Body of pancreas (tissue), 4 donors: ENCODE results near the gene SMYD1. TPM values are rescaled to one million over a fixed set of nuclear protein-coding genes. Genes with fewer than 3 reads are reported as not detected.

Source experiments
- ATAC-seq: fragments of 150-250 bp; one replicate; pipeline ENCODE4 v1.9.1; 2016
- DNase-seq, 4 donors: peaks; one replicate each; pipeline ENCODE4 v3.0.0-alpha.2; 2019
- H3K27ac ChIP-seq, 4 donors: fragments of 200-600 bp; sonication (generic); 1 replicate in 3 of 4; 2 replicates in 1 of 4; pipeline versions ENCODE4 v1.5.1 to v1.6.1; 2016 to 2019; ENCODE audit warnings: mild to moderate bottlenecking in 1 of 4, mixed read lengths in 1 of 4, moderate library complexity in 1 of 4
- H3K27me3 ChIP-seq, 2 donors: fragments of 200-600 bp; sonication (generic); one replicate each; pipeline ENCODE4 v1.6.0; 2016; ENCODE audit warnings: mild to moderate bottlenecking in 1 of 2
- H3K36me3 ChIP-seq, 2 donors: fragments of 200-600 bp; sonication (generic); replicated peaks in 1 of 2; 2 replicates each; pipeline ENCODE4 v1.5.1; 2016; ENCODE audit warnings: low read depth in 2 of 2; ENCODE audit not compliant: insufficient read depth in 1 of 2
- H3K4me1 ChIP-seq: fragments of 200-600 bp; sonication (generic); one replicate; pipeline ENCODE4 v1.6.0; 2016
- H3K4me3 ChIP-seq, 2 donors: fragments of 200-600 bp; sonication (generic); 1 replicate in 1 of 2; 2 replicates in 1 of 2; pipeline ENCODE4 v1.5.1; 2016 to 2019
- H3K9me3 ChIP-seq, 3 donors: fragments of 200-600 bp; sonication (generic); 1 replicate in 2 of 3; 2 replicates in 1 of 3; pipeline ENCODE4 v1.5.1; 2016
- POLR2A ChIP-seq, 3 donors: fragments of 450-650 bp; IDR thresholded peaks; one replicate each; pipeline ENCODE4 v1.6.1; 2016; ENCODE audit warnings: antibody characterized with exemption in 3 of 3, mild to moderate bottlenecking in 2 of 3
- WGBS, 2 donors: methylation state at CpG; one replicate each; pipeline ENCODE4 v1.1.5; 2017; 5-methylcytosine and 5-hydroxymethylcytosine counted together
- intact Hi-C: fragments of 100-400 bp; cut with DNase I; formaldehyde crosslinking; loops from one replicate; pipeline ENCODE4 v1.15.1; 2023
- total RNA-seq, 2 donors: library from RNA; depleted of rRNA; stranded (reverse); fragments of >200 nt; gene quantifications; one replicate each; pipeline ENCODE4 v1.1.0, GENCODE V29; 2016
- TF ChIP-seq, protein P1 (sequence below), 7 experiments: fragments of 450-650 bp in 4 of 7; fragments of 200-600 bp in 3 of 7; sonication (generic) in 3 of 7; IDR thresholded peaks; one replicate each; pipeline ENCODE4 v1.5.1; 2016 to 2019; ENCODE audit warnings: antibody characterized with exemption in 7 of 7

SMYD1 gene
- total RNA-seq, 2 donors from 2014 or later: not detected

DNA sequence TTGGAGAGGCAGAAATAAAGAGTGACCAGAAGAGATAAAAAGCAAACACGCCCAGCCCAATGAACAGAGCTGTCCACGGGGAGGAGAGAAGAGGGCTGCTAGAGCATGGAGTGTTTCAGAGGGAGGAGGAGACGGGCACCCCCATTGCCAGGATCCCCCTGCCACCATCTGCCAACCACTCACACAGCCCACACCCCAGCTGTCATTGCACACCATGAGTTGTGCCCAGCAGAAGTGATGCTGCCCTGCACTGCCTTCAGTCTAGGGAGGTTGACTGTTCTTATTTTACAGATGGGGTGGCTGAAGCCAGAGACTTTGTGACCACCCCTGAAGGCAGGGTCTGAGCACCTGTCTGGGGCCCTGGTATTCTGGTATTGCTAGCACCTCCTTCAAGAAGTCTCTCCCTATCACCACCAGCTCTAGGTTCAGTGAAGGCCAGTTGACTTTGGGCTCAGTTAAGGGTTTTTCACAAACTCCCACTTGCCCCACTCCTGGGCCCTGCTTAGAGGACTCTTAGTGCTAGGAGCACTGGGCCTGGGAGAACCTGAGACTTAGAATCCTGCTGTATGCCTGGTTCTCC, 57.8 kb downstream of the SMYD1 start:
- TF ChIP-seq, protein P1, sequence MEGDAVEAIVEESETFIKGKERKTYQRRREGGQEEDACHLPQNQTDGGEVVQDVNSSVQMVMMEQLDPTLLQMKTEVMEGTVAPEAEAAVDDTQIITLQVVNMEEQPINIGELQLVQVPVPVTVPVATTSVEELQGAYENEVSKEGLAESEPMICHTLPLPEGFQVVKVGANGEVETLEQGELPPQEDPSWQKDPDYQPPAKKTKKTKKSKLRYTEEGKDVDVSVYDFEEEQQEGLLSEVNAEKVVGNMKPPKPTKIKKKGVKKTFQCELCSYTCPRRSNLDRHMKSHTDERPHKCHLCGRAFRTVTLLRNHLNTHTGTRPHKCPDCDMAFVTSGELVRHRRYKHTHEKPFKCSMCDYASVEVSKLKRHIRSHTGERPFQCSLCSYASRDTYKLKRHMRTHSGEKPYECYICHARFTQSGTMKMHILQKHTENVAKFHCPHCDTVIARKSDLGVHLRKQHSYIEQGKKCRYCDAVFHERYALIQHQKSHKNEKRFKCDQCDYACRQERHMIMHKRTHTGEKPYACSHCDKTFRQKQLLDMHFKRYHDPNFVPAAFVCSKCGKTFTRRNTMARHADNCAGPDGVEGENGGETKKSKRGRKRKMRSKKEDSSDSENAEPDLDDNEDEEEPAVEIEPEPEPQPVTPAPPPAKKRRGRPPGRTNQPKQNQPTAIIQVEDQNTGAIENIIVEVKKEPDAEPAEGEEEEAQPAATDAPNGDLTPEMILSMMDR (IDR thresholded peaks at IDR 0.05): no peak
- TF ChIP-seq POLR2A (IDR thresholded peaks at IDR 0.05): no peak
- 65 to 68% methylated on average over 3 of the region's 3 CpGs for WGBS, 2 donors
- H3K36me3 ChIP-seq: no peaks in the 10 kb centered on the region
- no peaks in the 10 kb centered on the region for H3K27me3 ChIP-seq
- no peak overlapping the region for H3K4me3 ChIP-seq
- H3K27ac ChIP-seq: no peak overlapping the region
- no peaks in the 10 kb centered on the region for H3K4me1 ChIP-seq
- no peaks in the 10 kb centered on the region for H3K9me3 ChIP-seq
- DNase-seq: no peak
- no peak for ATAC-seq
- intact Hi-C loops: no loop called here

DNA sequence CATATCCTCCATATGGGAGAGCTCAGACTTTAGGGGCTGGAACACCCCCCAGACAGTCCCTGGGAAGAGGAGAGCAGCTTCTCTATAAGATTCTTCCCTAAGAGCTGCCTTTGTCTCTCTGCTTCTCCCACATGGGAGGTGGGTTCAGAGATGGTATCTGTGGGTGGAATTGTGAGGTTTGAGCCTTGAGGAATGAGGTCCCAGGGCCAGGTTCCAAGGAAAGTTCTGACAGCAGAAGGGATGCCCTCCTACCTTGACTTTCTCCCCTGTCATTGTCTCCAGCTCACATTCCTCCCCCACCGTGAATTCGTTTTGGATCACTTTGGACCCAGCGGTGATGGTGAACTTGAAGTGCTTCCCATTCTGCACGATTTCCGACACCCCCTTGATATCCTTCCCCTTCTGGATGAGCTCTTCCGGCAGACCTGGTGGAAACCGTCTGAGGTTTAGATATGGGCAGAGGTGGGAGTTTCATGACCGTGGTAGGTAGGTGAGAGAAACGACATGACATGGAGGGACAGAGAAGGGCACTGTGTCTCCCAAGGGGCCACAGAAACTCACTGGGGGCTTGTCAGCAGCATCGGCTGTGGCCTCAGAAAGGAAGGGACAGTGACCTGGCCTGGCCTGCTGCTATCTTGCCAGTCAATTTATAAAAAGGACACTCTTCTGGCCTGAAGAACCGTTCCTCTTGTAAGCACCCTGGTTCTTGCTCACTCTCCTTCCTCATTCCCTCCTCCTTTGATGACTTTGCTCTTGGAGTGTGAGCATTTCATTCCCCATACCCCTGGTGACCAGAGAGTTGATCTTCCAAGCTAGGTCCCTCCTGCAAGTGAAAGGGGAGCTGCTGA, 58.5 kb downstream of the SMYD1 start:
- ATAC-seq (no peak), DNase-seq (no peak)
- no peak overlapping the region for H3K4me3 ChIP-seq
- H3K27me3 ChIP-seq: no peaks in the 10 kb centered on the region
- WGBS, 2 donors: 70 to 79% methylated on average over 11 of the region's 11 CpGs
- TF ChIP-seq, protein P1 (IDR thresholded peaks at IDR 0.05): no peak
- TF ChIP-seq POLR2A (IDR thresholded peaks at IDR 0.05): no peak
- H3K27ac ChIP-seq: no peak overlapping the region
- no peaks in the 10 kb centered on the region for H3K9me3 ChIP-seq
- no peaks in the 10 kb centered on the region for H3K36me3 ChIP-seq
- no peaks in the 10 kb centered on the region for H3K4me1 ChIP-seq
- intact Hi-C loops: no loop called here

DNA sequence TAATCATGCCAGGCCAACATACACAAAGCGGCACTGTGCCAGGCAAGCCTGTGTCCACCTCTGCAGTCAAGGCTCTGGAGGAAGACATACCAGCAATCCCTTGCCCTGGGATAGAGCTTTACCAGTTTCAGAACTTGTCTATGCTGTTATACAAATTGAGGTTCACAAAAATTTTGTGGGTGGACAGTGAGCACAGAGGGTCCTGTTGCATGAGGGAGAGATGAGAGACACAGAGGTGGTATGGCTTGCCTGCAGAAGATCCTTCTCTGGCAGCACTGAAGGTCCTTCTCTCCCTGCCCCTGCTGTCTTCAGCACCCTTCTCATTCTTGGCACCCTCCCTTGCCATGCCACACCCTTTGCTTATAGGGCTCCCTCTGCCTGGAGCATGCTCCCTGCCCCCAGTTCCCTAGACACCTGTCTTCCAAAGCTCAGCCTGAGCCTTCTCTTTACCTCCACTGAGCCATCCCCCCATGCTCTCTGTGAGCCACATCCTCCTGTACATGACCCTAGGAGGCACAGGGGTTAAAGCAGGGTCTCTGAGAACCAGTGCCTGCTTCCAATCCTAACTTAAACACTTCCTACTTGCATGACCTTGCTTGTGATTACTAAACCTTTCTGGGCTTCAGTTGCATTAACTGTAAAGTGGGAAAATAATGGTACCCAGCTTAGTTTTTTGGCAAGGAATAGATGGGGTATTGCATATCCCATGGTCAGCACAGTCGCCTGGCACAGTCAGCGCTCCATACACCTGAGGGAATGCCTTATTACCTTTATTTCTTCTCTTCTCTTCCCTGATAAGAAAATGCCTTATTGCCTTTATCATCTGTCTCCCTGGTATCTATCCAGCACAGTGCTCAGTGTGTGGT, 59.4 kb downstream of the SMYD1 start:
- WGBS, 2 donors: 65 to 88% methylated on average over 3 of the region's 3 CpGs
- H3K4me3 ChIP-seq: no peak overlapping the region
- no peak for ATAC-seq
- no peaks in the 10 kb centered on the region for H3K9me3 ChIP-seq
- no peak for DNase-seq
- H3K4me1 ChIP-seq: no peaks in the 10 kb centered on the region
- TF ChIP-seq POLR2A (IDR thresholded peaks at IDR 0.05): no peak
- TF ChIP-seq, protein P1 (IDR thresholded peaks at IDR 0.05): no peak
- no peaks in the 10 kb centered on the region for H3K27me3 ChIP-seq
- intact Hi-C loops: no loop called here
- no peak overlapping the region for H3K27ac ChIP-seq
- no peaks in the 10 kb centered on the region for H3K36me3 ChIP-seq

DNA sequence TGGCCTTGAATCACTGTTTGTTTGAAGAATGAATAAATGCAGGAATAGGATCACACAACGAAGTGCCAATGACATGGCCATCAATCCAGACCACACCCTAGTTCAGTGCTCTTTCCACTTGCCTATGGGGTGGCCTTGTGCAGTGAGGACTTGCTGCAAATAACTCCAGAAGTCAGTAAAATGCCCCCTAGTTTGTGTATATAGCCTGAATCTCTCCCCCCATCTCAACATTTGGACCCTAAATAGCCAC, 59.9 kb downstream of the SMYD1 start:
- 0 to 23% methylated on average over 1 of the region's 1 CpG for WGBS, 2 donors
- no peaks in the 10 kb centered on the region for H3K36me3 ChIP-seq
- no peak overlapping the region for H3K27ac ChIP-seq
- no peaks in the 10 kb centered on the region for H3K4me1 ChIP-seq
- no peak overlapping the region for H3K4me3 ChIP-seq
- H3K27me3 ChIP-seq: no peaks in the 10 kb centered on the region
- intact Hi-C loops: no loop called here
- TF ChIP-seq POLR2A (IDR thresholded peaks at IDR 0.05): no peak
- TF ChIP-seq, protein P1 (IDR thresholded peaks at IDR 0.05): no peak
- ATAC-seq (no peak), DNase-seq (no peak)
- H3K9me3 ChIP-seq: no peaks in the 10 kb centered on the region
